HEK293T (cell line): ENCODE results near the gene SUCLG2.

Source experiments
- BHLHE40 ChIP-seq: fragments of 450-650 bp; IDR thresholded peaks from 2 replicates; pipeline ENCODE4 v1.6.1; 2016; ENCODE audit warnings: mild to moderate bottlenecking, moderate library complexity, borderline replicate concordance
- CTBP1 ChIP-seq: fragments of 450-650 bp; IDR thresholded peaks from 2 replicates; pipeline ENCODE4 v1.6.1; 2016; ENCODE audit warnings: borderline replicate concordance
- ELF4 ChIP-seq: fragments of 450-650 bp; IDR thresholded peaks from 2 replicates; pipeline ENCODE4 v1.6.1; 2017; ENCODE audit warnings: antibody characterized with exemption
- FOXA1 ChIP-seq: fragments of 450-650 bp; IDR thresholded peaks from 2 replicates; pipeline ENCODE4 v1.6.1; 2016; ENCODE audit warnings: mild to moderate bottlenecking
- FOXK2 ChIP-seq: fragments of 450-650 bp; IDR thresholded peaks from 2 replicates; pipeline ENCODE4 v1.6.1; 2016; ENCODE audit warnings: mild to moderate bottlenecking
- FOXM1 ChIP-seq: fragments of 450-650 bp; IDR thresholded peaks from 2 replicates; pipeline ENCODE4 v1.6.1; 2017; ENCODE audit warnings: mild to moderate bottlenecking, borderline replicate concordance
- HDGF ChIP-seq: fragments of 450-650 bp; IDR thresholded peaks from 2 replicates; pipeline ENCODE4 v1.6.1; 2017; ENCODE audit warnings: antibody characterized with exemption, borderline replicate concordance
- LEF1 ChIP-seq: fragments of 450-650 bp; IDR thresholded peaks from 2 replicates; pipeline ENCODE4 v1.6.1; 2017; ENCODE audit warnings: mild to moderate bottlenecking, borderline replicate concordance
- SP1 ChIP-seq: fragments of 450-650 bp; IDR thresholded peaks from 2 replicates; pipeline ENCODE4 v1.6.1; 2017
- SUZ12 ChIP-seq: fragments of 450-650 bp; IDR thresholded peaks from 2 replicates; pipeline ENCODE4 v1.6.1; 2016; ENCODE audit warnings: mild to moderate bottlenecking
- TARDBP ChIP-seq: fragments of 450-650 bp; IDR thresholded peaks from 2 replicates; pipeline ENCODE4 v1.6.1; 2016
- ZNF384 ChIP-seq: fragments of 450-650 bp; IDR thresholded peaks from 2 replicates; pipeline ENCODE4 v1.6.1; 2016
- TF ChIP-seq, protein P1 (sequence below): fragments of 450-650 bp; IDR thresholded peaks from 2 replicates; pipeline ENCODE4 v1.6.1; 2016

DNA sequence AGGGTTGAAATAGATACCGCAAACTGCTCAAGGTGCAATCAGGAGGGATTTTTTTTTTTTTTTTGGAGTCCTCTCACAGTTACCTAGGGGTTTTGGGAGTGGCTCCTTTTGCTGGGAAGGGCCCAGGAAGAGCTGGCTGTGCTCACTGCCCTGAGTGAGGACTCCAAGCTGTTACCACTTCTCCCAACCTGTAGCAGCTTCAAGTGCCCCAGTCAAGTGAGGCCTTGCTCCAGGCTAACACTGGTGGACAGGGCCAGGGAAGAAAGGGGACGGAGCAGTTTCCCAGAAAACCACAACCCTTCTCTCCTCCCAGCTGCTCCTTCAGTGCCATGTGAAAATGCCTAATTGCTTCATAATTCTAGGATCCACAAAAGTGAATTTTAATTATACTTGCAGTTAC is 274.3 kb downstream of the SUCLG2 start:
- TF ChIP-seq SUZ12 (no peak), TARDBP (no peak), FOXM1 (no peak), BHLHE40 (no peak), LEF1 (no peak), FOXA1 (no peak), SP1 (no peak), HDGF (no peak), ZNF384 (no peak), ELF4 (no peak), FOXK2 (no peak), CTBP1 (no peak)
- TF ChIP-seq, protein P1, sequence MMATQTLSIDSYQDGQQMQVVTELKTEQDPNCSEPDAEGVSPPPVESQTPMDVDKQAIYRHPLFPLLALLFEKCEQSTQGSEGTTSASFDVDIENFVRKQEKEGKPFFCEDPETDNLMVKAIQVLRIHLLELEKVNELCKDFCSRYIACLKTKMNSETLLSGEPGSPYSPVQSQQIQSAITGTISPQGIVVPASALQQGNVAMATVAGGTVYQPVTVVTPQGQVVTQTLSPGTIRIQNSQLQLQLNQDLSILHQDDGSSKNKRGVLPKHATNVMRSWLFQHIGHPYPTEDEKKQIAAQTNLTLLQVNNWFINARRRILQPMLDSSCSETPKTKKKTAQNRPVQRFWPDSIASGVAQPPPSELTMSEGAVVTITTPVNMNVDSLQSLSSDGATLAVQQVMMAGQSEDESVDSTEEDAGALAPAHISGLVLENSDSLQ: no peak
